LNCaP clone FGC (cell line): ENCODE measurements around the gene MRLN.

Experiments used
- DNase-seq: peaks from one replicate; pipeline ENCODE4 v3.0.0-alpha.2; 2011; ENCODE audit warnings: low read depth
- H3K4me3 ChIP-seq: 2 replicates; pipeline ENCODE4 v1.5.1; 2011; ENCODE audit warnings: mild to moderate bottlenecking, low read depth, low read length, control low read depth
- CTCF ChIP-seq: IDR thresholded peaks from 2 replicates; pipeline ENCODE4 v1.5.1; 2012; ENCODE audit warnings: mild to moderate bottlenecking; ENCODE audit not compliant: control insufficient read depth, insufficient read depth; ENCODE audit errors: extremely low read depth

The MRLN gene

GRCh38 chr10:59781511-59781910, 28.3 kb upstream of the MRLN start:
- DNase-seq: no peak
- H3K4me3 ChIP-seq: no peak overlapping the region
- TF ChIP-seq CTCF: no peak

- no peak for TF ChIP-seq CTCF
- no peak overlapping the region for H3K4me3 ChIP-seq
Measured at GRCh38 chr10:59779756-59780533, 26.7 kb upstream of the MRLN start.

GRCh38 chr10:59774451-59774850, 21.2 kb upstream of the MRLN start:
- DNase-seq: no peak
- H3K4me3 ChIP-seq: no peak overlapping the region
- TF ChIP-seq CTCF: no peak

More at GRCh38 chr10:59779756-59780533, 26.7 kb upstream of the MRLN start:
- DNase-seq: no peak

- TF ChIP-seq CTCF: no peak
- DNase-seq: no peak
- H3K4me3 ChIP-seq: no peak overlapping the region
Measured at GRCh38 chr10:59773088-59773487, 19.8 kb upstream of the MRLN start.

- H3K4me3 ChIP-seq: no peak overlapping the region
- no peak for DNase-seq
- no peak for TF ChIP-seq CTCF
Measured at GRCh38 chr10:59771162-59771807, 18.0 kb upstream of the MRLN start.

- no peak for TF ChIP-seq CTCF
- no peak overlapping the region for H3K4me3 ChIP-seq
- no peak for DNase-seq
Measured at GRCh38 chr10:59770689-59771088, 17.4 kb upstream of the MRLN start.
